GM21360 (cell line): ENCODE measurements around the gene KLHDC4.
"Not testable (repeated sequence)": the region's sequence is repeated elsewhere in the genome, so short reads cannot be mapped to it uniquely, and the experiment has no call there.

ENCODE experiments used
- ATAC-seq: cut with Tn5 transposase; IDR thresholded peaks from one replicate; pipeline ENCODE4 v1.9.1; 2021; ENCODE audit warnings: mild to moderate bottlenecking, moderate library complexity; ENCODE audit not compliant: unreplicated experiment

Gene KLHDC4

DNA sequence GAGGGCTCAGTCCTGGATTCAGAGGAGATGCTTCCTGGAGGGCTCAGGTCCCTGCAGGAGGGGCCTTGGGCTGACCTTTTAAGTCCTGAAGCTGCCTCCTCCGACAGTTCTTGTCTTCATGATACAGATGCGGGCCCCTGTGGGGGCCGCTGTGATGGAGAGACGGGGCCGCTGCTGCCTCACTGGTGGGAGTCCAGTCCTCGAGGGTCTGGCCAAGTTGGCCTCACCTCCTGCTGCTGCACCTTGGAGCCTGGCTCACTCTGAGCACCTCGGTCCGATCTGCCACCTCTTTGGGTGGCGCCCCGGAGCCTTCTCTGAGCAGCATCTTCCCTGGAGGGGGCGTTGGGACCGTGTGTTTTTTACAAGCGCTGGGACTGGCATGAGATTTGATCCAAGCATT lies 79.1 kb downstream of the KLHDC4 start:
- ATAC-seq = no peak

DNA sequence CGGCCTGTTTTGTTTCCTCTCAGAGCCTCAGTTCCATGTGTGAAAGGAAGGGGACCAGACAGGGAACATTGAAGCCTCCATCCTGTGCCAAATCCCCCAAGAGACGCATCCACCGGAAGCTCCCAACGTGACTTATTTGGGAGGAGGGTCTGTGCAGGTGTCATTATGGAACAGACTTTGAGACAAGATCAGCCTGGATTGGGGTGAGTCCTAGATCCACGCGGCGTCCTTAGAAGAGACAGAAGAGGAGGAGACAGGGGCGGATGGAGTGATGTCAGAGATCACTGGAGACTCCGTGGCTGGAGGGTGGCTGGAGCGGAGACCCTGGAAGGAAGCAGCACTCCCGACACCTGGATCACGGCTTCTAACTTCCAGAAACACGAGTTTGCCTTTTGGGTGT lies 80.0 kb downstream of the KLHDC4 start:
- no peak for ATAC-seq

DNA sequence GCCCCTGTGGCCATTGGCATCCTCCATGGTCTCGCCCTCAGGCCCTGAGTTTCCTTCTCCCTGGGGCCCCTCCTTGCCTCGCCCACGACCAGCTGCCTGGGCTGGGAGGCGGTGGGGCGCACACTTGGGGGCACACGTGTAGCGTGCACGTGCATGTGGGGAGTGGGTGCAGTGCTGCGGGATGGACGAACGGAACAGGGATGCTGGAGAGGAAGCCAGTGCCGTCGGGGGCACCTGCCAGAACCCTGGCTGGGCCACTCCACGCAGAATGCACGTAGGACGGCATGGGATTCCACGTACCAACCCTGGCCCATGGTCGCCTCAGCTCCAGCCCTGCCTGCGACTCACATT lies 80.4 kb downstream of the KLHDC4 start:
- ATAC-seq = no peak

DNA sequence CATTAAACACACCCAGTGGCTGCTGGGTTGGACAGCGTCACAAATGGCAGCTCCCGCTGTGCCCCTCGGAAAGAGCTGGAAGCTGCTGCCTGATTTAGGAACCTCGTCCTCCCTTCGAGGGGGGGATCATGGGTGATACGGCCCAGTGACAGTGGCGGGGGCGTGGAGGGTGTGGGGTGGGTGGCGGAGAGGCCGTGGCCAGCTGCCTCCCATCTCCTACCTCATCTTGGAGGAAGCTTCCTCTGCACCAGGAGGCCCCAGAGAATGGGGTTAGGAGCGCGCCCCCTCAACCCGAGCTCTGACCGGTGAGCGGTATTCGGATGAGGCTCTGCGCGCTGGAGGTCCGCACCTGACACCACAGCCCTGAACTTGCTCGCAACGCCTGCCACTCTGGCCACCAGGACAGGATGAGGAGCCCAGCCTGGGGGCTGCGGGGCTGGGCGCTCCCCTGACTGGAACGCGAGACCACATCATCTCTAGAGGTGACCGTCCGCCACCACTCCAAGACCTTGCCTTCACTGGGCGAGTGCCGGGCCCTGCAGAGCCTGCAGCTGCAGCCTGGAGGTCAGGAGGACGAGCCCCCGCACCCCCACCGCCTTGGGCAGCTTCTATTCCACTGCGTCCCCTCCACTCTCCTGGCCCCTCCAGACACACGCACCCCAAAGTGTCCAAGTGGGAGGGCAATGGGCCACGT lies 80.9 kb downstream of the KLHDC4 start:
- no peak for ATAC-seq

DNA sequence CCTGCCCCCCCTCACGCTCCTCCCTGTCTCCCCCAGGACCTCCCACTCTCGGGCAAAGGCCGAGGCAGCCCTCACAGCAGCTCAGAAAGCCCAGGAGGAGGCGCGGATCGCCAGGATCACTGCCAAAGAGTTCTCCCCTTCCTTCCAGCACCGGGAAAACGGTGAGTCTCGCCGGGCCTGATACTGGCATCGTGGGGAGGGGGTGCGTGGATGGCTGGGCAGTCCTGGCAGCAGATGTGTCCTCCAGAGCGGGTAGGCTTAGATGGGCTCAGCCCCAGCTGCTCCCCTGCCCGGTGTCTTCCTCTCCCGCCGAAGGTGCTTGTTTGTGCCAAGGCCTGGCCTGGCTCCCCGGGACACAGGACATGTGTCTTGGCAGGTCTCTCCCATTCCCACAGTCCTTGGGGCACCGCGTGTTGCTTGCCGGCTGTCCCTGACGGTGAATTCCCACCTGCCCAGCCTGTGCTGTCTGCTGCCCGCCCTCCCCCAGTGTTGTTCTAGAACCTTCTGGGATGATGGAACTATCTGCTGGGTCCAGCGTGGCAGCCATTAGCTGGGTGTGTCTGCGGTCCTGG lies 81.6 kb downstream of the KLHDC4 start:
- no peak for ATAC-seq

DNA sequence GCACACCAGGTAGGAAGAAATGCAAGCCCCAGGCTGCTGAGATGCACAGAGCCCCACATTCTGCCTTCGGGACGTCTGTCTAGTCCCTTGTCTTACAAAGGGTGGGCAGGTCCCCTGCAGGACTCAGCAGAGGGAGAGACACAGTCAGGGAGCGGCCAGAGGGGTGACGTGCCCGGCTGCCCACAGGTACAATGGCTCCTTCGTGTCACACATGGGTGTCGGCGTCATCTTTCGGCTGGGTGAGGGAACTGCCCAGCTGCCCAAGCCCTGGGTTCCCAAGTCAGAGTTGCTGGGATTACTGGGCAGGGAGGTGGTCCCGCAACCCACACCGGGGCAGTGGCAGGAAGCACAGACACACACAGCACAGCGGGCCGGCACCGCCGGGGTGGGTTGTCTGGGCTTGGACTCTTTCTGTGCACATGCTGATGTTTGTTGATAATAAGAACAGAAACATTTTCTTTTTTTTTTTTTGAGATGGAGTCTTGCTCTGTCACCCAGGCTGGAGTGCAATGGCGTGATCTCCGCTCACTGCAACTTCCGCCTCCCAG lies 82.9 kb downstream of the KLHDC4 start:
- no peak for ATAC-seq

DNA sequence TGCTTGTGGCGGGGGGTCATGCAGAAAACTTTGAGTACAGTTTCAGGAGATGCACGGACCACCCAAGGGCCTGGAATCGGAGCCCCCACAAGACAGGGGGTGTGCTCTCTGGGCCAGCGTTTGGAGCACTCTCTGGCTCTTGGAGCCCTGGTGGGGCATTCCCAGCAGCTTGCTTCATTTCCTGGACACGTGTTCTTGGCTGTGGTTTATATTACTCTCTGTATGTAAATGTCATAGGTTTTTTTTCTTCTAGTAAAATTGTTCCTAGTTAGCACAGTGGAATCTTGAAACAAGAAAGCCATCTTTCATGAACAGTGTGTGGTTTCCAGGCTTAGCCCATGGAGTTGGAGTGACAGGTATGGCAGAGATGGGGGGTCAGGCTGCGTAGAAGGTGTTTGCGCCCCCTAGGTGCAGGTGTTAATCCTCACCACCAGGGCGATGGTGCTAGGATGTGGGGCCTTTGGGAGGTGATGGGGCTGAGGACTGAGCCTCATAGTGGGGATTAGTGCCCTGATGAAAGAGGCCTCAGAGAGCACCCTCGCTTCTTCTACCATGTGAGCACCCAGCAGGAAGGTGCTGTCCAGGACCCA lies 83.7 kb downstream of the KLHDC4 start:
- ATAC-seq = no peak

DNA sequence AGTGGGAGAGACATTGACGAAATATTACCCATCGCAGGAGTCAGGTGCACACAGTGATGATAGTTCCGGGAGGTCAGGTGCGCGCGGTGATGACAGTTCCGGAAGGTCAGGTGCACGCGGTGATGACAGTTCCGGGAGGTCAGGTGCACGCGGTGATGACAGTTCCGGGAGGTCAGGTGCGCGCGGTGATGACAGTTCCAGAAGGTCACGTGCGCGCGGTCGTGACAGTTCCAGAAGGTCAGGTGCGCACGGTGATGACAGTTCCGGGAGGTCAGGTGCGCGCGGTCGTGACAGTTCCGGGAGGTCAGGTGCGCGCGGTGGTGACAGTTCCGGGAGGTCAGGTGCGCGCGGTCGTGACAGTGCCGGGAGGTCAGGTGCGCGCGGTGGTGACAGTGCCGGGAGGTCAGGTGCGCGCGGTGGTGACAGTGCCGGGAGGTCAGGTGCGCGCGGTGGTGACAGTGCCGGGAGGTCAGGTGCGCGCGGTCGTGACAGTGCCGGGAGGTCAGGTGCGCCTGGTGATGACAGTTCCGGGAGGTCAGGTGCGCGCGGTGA lies 84.7 kb downstream of the KLHDC4 start:
- ATAC-seq = not testable (repeated sequence)

DNA sequence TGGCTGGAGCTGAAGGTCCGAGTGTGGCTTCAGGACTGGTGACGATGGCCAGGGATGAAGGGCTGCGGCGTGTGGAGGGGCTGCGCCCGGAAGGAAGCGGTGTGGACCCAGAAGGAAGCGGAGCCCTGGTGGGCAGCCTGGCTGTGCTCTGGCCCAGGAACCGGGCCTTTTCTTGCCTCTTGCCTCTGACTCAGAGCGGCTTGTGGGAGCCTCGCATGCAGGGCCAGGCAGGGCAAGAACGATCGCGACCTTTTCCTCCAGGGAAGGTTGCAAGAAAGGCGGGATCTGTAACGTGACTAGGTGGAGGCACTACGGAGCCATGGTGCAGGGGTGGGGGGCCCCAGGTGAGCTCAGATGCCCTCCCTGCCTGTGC lies 85.5 kb downstream of the KLHDC4 start:
- no peak for ATAC-seq

DNA sequence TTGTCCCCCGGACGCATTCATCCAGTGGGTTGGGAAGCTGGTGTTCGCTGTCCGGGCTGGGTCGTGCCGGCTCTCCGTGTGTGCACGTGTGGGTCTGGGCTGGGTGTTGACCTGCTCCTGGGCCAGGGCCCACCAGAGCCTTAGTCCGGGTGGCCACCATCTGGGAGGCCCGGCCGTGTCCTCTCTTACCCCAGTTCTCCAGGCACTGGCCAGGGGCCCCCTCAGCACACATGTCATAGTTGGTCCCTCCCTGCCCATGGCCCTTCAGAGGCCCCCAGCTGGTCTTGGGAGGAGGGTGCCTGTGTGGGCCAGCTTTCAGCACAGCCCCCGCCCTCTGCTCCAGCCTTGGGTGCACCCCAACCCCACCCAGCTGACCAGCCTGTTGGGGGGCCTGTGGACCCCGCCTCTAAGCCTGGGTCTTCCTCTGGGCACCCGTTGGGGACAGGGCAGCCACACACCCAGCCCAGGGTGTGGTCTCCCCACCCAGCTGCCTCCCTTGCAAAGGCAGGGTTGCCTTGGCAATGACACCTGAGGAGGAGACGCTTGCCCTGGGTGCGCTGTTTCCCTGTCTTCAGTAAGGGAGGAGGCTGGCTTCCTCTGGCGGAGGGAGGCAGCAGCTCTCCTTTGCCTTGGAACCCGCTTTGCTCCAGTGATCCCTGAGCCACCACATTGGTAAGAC lies 86.1 kb downstream of the KLHDC4 start:
- ATAC-seq = no peak

DNA sequence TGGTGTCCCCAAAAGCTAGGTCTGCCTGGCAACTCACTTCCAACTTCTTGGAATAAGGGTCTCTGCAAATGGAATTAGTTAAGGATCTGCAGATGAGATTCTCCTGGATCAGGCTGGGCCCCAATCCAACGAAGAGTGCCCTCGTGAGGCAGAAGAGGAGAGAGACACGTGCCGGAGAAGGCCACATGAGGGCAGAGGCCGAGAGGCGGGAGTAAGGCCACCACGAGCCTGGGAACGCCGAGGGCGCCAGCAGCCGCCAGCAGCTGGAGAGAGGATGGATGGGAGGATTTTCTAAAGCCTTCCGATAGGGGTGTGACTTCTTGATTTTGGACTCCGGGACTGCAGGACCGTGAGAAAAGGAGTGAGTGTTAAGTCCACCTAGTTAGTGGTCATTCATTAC lies 87.2 kb downstream of the KLHDC4 start:
- ATAC-seq = no peak

DNA sequence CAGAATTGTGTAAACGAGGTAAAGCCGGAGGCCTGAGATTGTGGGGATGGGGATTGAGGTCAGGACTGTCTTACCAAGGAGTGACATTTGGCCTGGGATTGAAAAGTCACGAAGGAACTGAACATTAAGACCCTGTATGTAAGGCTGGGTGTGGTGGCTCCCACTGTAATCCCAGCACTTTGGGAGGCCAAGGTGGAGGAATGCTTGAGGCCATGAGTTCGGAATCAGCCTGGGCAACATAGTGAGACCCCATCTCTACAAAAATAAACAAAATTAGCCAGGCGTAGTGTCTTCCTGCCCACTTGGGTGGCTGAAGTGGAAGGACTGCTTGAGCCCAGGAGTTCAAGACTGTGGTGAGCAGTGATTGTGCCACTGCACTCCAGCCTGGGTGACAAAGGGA lies 88.0 kb downstream of the KLHDC4 start:
- ATAC-seq = no peak

DNA sequence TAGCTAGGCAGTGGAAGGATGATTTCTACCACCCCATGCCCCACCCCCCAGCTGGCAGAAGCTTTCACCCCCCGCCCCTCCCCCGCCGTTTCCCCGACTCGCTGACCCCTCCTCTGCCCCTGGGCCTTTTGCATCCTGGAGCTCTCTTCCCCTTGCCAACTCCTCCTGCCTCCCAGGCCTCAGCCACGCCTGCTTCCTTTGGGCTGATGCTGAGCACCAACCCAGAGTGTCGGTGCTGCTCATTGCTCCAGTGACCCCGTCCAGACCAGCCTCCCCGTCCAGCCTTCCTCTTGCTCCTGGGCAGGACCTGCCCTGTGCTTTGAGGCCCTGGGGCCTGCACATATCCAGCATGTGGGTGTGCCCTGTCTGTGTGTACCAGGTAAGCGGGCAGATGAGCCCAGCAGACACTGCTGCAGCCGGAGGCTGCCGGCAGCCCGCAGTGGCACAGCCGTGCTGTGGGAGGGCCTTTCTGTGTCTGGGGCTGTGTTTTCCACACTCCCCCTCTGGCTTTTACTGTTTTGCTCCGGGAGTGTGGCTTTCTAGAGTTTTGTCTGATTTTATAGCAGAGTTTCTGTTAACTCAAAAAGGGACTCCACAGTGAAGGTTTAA lies 90.6 kb downstream of the KLHDC4 start:
- no peak for ATAC-seq

DNA sequence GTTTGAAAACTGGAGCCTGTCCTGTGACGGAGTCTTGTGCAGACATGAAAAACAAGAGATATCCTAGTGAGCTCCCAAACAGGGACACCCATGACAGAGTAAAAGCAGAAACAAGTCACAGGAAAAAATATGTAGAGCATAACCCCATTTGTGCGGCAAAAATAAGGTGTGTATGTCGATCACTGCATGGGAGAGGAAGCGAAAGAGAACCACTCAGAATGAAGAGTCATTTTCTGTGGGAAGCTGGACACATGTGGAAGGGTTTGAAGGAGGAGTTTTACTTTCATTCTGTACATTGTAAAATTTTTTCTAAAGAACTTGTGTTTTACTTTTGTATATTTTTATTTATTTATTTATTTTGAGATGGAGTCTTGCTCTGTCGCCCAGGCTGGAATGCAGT lies 91.4 kb downstream of the KLHDC4 start:
- ATAC-seq = no peak

DNA sequence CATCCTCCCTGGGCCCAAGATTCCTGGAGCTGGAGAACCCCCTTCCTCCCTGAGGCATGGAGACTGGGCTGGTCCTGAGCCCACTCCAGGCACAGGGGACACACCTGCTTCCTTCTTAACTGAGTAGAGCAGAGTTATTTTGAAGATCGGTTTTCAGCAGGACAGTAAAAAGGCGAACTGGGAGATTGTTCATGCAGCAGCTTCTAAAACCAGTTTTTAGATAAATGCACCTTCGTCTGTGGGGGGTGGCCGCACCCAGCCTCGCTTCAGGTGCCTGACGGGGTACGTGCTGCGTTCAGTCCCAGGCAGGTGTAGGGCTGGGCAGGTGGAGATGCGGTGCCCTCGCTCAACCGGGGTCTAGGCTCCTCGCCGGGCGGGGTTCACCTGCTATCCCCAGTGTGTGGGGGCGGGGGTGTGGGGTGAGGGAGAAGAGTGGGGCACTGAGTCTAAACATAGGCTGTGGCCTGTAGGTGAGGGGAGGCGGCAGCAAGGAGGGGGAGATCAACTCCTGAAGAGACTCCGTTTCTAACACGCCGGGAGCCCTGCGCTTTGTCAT lies 94.0 kb downstream of the KLHDC4 start:
- ATAC-seq = no peak

DNA sequence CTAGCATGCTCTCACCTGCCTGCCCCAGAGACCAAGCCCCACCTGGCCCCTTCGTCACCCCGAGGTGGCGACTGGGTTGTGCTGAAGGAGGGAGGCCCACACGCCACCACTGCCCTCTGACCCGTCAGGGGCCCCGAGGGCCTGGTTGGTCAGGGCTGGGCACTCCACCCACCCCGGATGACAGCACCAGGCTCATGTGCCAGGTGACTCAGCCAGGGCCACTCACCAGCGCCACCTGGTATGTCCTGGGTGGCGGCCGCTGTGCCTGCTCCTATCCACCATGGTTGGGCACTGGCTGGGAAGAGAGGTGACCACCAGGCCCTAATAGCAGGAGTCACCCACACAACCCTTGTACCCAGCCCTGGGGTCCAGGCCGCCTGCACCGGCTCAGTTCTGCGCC lies 94.6 kb downstream of the KLHDC4 start:
- ATAC-seq = no peak

DNA sequence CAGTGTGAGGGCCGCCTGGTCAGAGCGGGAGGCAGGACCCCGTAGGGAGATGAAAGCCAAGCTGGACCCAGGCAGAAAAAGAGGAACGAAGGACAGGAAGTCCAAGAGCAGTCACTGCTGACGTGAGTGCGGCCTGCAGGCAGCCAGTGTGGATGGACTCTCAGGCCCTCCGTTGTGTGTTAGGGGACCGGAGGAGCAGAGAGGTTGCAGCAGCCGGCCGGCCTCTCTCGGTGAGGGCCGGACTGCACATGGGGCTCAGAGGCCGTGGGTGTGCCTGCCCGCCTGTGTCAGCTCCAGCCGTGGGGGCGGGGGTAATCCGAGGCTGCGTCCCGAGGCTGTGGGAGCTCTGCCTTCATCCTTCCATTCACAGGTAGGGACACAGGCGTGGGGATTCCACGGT lies 96.1 kb downstream of the KLHDC4 start:
- ATAC-seq = no peak

DNA sequence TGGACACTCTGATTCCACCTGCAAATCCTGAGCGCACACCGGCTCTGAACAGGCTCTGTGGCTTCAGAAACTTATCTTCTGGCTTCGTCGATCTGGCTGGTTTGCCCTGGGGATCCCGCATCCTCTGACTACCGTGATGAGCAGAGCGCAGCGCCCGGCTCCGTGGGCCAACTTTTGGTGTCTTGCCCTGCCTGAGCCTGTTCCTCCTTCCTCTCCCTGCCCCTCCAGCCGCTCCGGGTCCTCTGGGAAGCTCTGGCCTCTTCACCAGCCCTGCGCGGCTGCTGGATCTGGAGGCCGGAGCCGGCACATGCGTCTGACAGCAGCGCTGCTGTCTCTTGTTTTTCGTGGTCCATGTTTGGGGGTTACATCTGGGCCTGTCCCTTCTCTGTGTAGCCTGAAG lies 97.8 kb downstream of the KLHDC4 start:
- ATAC-seq = no peak

DNA sequence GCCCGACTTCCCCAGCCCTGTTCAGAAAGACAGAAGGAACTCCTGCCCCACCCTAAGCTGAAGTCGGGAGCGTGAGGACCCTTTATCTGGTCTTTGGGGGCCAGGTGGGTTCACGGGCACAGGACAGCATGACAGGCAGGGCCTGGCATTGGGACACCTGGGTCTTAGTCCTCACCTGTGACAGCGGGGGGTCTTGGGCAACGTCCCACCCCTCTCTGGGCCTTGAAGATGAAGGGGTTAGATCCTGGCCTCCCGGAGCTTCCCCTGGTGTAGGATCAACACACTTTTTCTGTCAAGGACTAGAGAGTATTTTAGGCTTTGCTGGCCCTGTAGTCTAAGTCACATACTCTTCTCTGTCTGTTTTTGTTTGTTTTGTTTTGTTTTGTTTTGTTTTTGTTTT lies 98.3 kb downstream of the KLHDC4 start:
- ATAC-seq = no peak

DNA sequence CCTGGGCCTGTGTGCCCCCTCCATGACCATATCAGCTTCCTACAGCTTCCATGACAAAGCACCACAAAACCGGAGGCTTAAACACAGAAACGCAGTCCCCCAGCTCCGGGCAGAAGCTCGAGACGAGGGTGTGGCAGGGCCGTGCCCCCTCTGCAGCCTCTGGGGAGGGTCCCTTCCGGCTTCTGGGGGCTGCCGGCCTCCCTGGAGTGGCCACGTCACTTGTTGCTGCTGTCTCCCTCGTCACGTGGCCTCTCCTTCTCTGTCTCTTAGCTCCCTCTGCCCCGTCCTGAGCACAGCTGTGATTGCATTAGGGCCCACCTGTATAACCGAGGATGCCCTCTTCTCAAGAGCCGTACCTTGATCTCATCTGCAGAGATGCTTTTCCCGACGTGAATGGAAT lies 98.9 kb downstream of the KLHDC4 start:
- ATAC-seq = no peak

DNA sequence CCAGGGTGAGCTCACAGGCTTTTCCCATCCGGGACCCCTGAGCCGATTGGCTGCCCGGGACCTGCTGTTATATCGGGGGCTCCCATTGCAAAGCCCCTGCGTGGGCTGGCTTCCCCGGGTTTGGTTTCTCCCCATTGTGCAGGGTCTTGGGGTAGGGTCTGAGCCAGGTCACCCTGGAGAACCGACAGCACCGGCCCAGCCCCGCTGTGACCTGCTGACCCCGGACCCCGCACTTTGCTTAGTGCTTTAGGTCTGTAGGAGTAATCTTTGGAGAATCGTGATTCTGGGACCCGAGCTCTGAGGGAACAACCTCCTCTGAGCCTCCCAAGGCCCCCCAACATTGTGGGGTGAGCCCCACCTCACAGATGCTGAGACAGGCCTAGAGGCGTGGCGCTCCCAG lies 100.6 kb downstream of the KLHDC4 start:
- ATAC-seq = no peak
